WERI-Rb-1 (cell line): ENCODE data around the gene ADM.
"Not testable (repeated sequence)": the region's sequence is repeated elsewhere in the genome, so short reads cannot be mapped to it uniquely, and the experiment has no call there.

Experiments used
- DNase-seq: peaks from one replicate; pipeline ENCODE4 v3.0.0-alpha.2; 2020
- H3K27ac ChIP-seq: fragments of 250-450 bp; sonication (Bioruptor Pico); 2 replicates; pipeline ENCODE4 v1.5.1; 2020; ENCODE audit warnings: mild to moderate bottlenecking, moderate library complexity
- H3K27me3 ChIP-seq: fragments of 250-450 bp; sonication (Bioruptor Pico); 2 replicates; pipeline ENCODE4 v1.5.1; 2021; ENCODE audit warnings: mild to moderate bottlenecking, low read depth, moderate library complexity; ENCODE audit not compliant: insufficient read depth, severe bottlenecking
- H3K36me3 ChIP-seq: fragments of 250-450 bp; sonication (Bioruptor Pico); 2 replicates; pipeline ENCODE4 v1.5.1; 2020; ENCODE audit warnings: mild to moderate bottlenecking, moderate library complexity
- H3K4me3 ChIP-seq: 2 replicates; pipeline ENCODE4 v1.5.1; 2011; ENCODE audit warnings: low read depth, mild to moderate bottlenecking, control low read depth, low read length
- H3K9me3 ChIP-seq: fragments of 250-450 bp; sonication (Bioruptor Pico); 2 replicates; pipeline ENCODE4 v1.5.1; 2021; ENCODE audit warnings: mild to moderate bottlenecking, moderate library complexity; ENCODE audit not compliant: severe bottlenecking
- TF ChIP-seq, protein P1 (sequence below): IDR thresholded peaks from 2 replicates; pipeline ENCODE4 v1.5.1; 2011; ENCODE audit warnings: low read depth, mild to moderate bottlenecking, control low read depth, inconsistent platforms, low read length

Gene ADM

GRCh38 chr11:10304495-10305261 is at the start of gene ADM:
Gene ADM (plus strand): TSS chr11:10305073. CDS start chr11:10305701, 628 bp downstream.
- Histone ChIP-seq H3K36me3 (no peaks in the 10 kb centered on the region), H3K27me3 (peaks cover 29% of the 10 kb centered on the region), H3K4me3 (peak within 1 kb of the TSS; percentile 42), H3K9me3 (no peaks in the 10 kb centered on the region), H3K27ac (peak within 1 kb of the TSS; percentile 58)
- DNase-seq = peak; percentile 87
- TF ChIP-seq, protein P1, sequence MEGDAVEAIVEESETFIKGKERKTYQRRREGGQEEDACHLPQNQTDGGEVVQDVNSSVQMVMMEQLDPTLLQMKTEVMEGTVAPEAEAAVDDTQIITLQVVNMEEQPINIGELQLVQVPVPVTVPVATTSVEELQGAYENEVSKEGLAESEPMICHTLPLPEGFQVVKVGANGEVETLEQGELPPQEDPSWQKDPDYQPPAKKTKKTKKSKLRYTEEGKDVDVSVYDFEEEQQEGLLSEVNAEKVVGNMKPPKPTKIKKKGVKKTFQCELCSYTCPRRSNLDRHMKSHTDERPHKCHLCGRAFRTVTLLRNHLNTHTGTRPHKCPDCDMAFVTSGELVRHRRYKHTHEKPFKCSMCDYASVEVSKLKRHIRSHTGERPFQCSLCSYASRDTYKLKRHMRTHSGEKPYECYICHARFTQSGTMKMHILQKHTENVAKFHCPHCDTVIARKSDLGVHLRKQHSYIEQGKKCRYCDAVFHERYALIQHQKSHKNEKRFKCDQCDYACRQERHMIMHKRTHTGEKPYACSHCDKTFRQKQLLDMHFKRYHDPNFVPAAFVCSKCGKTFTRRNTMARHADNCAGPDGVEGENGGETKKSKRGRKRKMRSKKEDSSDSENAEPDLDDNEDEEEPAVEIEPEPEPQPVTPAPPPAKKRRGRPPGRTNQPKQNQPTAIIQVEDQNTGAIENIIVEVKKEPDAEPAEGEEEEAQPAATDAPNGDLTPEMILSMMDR = peak; percentile 62

GRCh38 chr11:10255388-10256125 is 49.3 kb upstream of the ADM start:
- Histone ChIP-seq H3K27me3 (no peaks in the 10 kb centered on the region), H3K27ac (no peak overlapping the region), H3K9me3 (no peaks in the 10 kb centered on the region), H3K36me3 (no peaks in the 10 kb centered on the region), H3K4me3 (no peak overlapping the region)
- no peak for DNase-seq
- TF ChIP-seq, protein P1 = no peak

DNA sequence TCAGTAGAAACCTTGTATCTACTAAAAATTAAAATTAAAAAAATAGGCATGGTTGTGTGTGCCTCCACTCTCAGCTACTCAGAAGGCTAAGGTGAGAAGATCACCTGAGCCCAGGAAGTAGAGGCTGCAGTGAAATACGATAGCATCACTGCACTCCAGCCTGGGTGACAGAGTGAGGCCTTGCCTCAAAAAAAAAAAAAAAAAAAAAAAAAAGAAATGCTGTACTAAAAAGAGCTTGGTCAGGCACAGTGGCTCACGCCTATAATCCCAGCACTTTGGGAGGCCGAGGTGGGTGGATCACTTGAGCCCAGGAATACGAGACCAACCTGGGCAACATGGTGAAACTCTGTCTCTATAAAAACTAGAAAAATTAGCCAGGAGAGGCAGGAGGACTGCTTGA is 47.4 kb upstream of the ADM start:
- Histone ChIP-seq H3K27me3 (no peaks in the 10 kb centered on the region), H3K36me3 (no peaks in the 10 kb centered on the region), H3K4me3 (no peak overlapping the region), H3K9me3 (no peaks in the 10 kb centered on the region), H3K27ac (no peak overlapping the region)
- TF ChIP-seq, protein P1 = no peak
- no peak for DNase-seq

GRCh38 chr11:10261821-10262220 is 43.1 kb upstream of the ADM start:
- no peak for DNase-seq
- TF ChIP-seq, protein P1 = no peak

GRCh38 chr11:10263929-10264328 is 40.9 kb upstream of the ADM start:
- no peak for DNase-seq
- no peaks in the 10 kb centered on the region for H3K27me3 ChIP-seq
- no peaks in the 10 kb centered on the region for H3K9me3 ChIP-seq
- TF ChIP-seq, protein P1 = no peak
- H3K36me3 ChIP-seq = no peaks in the 10 kb centered on the region
- H3K4me3 ChIP-seq = no peak overlapping the region
- no peak overlapping the region for H3K27ac ChIP-seq

More at GRCh38 chr11:10261821-10262220, 43.1 kb upstream of the ADM start:
- H3K9me3 ChIP-seq = no peaks in the 10 kb centered on the region
- H3K4me3 ChIP-seq = no peak overlapping the region
- H3K27ac ChIP-seq = no peak overlapping the region
- no peaks in the 10 kb centered on the region for H3K27me3 ChIP-seq
- H3K36me3 ChIP-seq = no peaks in the 10 kb centered on the region

DNA sequence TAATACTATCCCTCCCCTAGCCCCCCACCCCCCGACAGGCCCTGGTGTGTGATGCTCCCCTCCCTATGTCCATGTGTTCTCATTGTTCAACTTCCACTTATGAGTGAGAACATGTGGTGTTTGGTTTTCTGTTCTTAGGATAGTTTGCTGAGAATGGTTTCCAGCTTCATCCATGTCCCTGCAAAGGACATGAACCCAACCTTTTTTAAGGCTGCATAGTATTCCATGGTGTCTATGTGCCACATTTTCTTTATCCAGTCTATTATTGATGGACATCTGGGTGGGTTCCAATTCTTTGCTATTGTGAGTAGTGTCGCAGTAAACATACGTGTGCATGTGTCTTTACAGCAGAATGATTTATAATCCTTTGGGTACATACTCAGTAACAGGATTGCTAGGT is 40.2 kb upstream of the ADM start:
- not testable (repeated sequence) for H3K27ac ChIP-seq, H3K36me3 ChIP-seq, H3K9me3 ChIP-seq, DNase-seq, H3K4me3 ChIP-seq, H3K27me3 ChIP-seq
